ENCODE results near the gene CARD6.
"Not testable (repeated sequence)": the region's sequence is repeated elsewhere in the genome, so short reads cannot be mapped to it uniquely, and the experiment has no call there.

The CARD6 gene

DNA sequence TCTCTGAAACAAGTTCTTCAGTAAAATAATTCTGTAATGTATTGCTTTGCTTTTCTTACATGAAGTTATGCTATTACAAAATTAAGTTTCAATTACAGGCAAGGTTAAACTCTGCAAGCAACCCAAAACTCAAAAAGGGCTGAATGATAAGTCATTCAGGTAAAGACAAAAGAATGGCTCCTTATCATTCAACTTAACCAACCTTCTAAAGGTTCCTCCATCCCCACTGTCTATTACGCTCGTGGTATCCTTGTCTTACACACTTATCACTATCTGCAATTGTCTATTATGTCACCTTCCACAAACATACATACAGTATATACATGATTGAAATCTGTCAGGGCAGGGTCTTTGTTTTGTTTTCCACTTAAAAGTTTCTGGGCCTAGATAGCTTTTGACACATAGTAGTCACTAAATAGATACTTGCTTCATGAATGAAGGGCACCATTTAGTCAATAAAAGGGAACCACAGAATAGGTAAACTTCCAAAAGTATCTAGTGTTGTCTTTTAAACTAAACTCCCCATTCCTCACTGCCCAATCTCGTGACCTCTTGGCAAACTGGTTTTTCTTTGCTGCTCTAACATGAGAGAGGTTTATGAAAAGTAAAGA lies 13.0 kb upstream of the CARD6 start:
- DNase-seq (ENCODE audit: low read depth) = no peak

DNA sequence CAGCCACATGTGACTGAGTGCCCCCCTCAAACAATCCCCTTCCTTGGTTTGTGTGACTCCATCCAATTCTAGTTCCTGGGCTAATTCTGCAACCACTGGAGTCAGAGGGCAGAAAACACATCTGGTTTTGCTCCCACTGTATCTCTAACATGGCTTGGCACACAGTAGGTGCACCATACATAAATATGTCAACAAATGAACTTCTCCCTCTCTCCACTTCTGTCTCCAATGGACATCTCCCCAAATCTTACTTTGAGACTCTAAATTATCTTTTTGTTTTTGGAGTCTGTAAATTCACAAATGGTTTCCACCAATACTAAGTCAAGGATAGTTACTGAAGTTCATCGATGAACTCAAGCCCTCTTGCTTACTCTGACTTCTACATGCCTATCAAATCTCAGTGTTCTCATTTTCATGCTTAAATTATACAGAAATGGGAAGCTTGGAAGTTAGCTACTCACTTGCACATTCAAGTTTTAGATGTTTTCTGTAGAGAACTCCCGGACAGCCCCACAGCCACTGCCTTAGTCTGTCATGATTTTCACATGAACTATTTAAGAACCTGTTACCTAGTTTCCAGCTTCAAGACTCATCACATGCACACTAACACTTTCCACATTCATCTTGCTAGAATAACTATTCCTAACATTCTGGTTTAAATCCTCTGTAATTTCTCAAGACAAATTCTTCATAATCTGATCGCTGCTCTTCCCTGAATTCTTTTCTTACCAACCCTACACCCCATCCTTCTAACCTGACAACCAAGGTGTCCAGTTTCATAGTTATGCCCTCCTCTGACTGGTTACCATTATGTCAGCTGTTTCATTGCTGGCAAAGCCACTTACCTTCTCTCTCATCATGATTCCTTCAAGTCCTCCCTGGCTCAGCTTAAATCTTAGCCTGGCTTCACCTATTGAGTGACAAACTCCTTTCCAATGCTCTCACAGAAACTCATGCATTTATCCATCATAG lies 12.2 kb upstream of the CARD6 start:
- DNase-seq (ENCODE audit: low read depth) = no peak

GRCh38 chr5:40829748-40830533 lies 11.2 kb upstream of the CARD6 start:
- no peak for DNase-seq (ENCODE audit: low read depth)

DNA sequence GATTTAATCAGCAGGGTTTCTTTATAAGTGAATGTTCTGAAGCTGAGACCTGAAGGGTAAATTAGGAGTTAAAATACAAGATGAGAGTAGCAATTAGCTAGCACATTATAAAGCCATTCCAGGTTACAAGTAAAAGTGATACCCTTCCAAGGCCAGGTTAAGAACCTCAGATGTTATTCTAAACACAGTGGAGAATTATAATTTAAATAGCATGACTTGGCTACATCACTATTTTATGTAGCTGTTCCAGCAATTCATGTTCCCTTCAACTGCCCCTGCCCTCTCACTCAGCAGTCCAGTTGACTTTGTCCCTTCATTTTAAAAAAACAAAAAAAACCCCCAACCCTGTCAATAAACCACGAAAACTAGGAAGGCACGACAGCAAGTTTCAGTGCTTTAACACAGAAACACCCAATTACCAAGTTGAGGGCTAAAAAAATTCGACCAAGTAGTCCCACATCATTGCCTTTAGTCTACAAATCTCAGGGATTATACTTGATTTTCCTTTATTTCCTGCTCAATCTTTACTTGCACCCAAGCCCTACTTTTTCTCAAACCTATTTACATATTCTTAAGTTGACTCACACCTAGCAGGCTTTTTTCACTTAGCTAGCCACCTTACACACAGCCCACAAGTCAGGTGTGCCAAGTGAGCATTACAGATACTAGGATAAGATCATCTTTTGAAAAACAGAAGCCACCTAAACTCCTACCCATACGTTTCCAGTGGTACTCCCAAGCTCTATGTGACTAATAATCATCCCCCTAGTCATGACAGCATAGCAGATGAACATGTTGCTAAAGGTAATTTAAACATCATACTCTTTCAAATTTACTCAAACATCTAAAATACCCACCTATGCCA lies 9.6 kb upstream of the CARD6 start:
- no peak for DNase-seq (ENCODE audit: low read depth)

- no peak for DNase-seq (ENCODE audit: low read depth)
Observed at GRCh38 chr5:40832345-40832744, 8.8 kb upstream of the CARD6 start.

DNA sequence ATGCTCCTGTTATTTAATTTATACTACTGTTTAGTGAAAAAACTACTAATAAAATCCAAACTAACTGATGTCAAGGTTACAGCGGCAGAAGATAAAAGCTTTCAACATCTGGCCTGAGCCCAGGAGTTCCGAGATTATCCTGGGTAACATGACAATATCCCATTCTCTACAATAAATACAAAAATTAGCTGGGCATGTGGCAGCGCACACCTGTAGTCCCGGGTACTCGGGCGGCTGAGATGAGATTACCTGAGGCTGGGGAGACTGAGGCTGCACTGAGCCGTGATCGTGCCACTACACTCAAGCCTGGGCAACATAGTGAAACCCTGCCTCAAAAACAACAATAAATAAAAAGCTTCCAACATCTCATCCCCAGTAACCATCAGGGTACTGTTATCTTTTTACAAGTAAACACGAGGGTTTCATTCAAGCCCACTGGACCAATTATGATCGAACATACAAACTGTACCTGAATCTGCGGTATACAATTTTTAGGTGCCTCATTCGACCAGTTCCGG lies 7.4 kb upstream of the CARD6 start:
- DNase-seq (ENCODE audit: low read depth) = no peak

DNA sequence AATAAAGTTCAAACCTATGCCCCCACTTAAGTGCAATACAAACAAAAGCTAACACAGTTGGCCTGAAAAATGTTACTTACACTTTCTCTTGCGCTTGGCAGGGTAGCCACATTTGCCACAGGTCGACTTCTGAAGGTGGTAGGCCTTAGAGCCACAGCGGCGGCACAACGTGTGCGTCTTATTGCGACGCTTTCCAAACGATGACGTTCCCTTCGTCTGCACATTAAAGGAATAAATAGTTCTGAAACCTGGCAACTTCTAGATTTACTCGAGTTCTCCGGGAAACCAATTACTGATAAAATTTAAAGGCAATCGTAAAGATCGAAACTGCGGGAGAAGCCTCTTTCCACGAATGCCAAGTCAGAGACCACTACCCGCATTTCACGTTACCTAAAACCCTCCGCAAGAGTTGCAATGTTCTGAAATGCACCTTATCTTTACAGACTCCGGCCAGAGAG lies 6.7 kb upstream of the CARD6 start:
- no peak for DNase-seq (ENCODE audit: low read depth)

DNA sequence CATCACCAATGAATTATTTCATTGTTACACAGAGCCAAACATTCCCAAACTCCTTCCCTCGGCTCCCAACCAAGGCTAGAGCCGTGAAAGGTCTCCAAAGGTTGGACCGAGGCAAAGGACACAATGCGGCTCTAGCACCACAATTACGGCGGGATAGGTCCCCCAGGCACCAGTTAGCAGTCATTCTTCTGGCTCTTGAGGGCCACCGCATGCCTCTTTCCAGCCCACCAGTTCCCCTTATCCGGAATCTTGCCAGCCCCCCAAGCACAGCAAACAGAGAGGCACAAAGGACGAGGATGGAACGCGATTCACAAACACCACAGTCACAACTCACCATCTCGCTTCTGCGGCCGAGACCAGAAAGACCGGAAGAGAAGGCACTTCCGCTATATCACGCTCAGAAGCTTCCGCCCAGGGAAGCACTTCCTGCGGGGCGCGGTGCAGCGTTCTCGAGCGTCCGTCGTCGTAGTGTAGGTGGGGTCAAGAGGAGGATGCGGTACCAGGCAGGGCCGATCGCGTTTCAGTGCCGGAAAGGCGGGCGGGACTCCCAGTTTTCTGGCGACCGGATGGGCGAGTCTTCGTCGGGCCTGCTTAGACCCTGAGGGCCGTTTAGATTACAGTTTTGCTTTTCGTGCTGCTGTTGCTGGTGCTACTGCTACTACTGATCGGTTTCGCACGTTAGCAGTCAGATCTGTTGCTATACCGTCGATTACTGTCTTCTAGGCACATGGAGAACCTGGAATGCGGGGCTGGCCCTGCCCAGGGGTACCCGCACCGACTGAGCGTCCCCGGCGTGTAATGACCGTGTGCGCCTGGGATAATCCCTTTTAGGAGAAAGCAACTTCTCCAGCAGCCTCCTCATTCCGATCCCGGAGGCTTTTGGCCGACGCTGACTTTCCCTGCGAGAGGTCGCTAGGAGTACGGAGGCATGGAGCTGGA lies 6.0 kb upstream of the CARD6 start, which contains the start of gene RPL37:
Gene RPL37, minus strand, starts transcription at position 374 of the 939 bp plus-strand sequence. Its CDS starts 37 bp downstream, at position 337.
- peak; percentile 90 for DNase-seq (ENCODE audit: low read depth)

DNA sequence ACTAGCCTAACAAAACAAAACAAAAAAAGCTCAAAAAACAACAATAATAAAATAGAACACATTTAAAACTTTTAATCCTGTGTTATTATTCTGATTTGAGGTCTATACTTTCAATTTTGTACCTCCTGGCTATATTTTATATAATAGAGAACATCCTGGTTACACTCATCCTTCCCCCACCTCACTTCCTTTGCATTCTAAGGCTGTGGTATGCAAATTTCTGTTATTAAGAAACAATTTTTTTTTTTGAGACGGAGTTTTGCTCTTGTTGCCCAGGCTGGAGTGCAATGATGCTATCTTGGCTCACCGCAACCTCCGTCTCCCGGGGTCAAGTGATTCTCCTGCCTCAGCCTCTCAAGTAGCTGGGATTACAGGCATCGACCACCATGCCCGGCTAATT lies 3.1 kb upstream of the CARD6 start:
- DNase-seq (ENCODE audit: low read depth) = no peak

DNA sequence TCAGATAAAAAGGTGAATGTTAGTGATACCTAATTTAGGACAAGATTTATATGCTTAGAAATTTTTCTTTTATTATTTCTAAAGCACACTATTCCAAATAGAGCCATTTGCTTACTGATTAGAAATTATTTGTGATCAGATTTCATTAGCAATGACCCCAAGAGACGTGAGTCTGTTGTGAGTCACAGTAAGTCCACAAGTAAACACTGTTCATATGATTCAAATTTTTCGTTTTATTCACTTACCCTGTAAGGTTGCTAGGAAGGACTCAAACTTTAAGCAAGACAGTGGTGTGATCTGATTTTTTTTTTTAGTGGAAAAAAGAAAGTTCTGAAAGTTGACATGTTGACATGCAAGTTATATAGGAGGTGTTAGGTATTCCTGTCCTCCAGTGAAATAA lies 1.2 kb downstream of the CARD6 start:
- DNase-seq (ENCODE audit: low read depth) = no peak

DNA sequence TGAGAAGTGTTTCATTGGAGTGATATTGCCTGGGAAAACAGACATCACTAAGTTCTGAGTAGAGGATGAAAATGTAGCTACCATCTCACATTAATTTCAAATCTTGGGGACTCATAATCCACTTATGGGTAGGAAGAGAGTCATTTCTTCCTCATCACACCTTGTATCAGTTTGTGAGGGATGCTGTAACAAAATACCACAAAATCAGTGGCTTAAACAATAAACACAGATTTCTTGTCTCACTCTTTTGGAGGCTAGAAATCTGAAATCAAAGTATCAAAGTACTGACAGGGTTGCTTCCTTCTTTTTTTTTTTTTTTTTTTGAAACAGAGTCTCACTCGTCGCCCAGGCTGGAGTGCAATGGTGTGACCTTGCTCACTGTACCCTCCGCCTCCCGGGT lies 3.4 kb downstream of the CARD6 start:
- no peak for DNase-seq (ENCODE audit: low read depth)

- DNase-seq (ENCODE audit: low read depth) = no peak
Observed at GRCh38 chr5:40846371-40846770, 5.2 kb downstream of the CARD6 start.

- DNase-seq (ENCODE audit: low read depth) = no peak
Observed at GRCh38 chr5:40847525-40847924, 6.4 kb downstream of the CARD6 start.

- DNase-seq (ENCODE audit: low read depth) = no peak
Observed at GRCh38 chr5:40853632-40854192, 12.5 kb downstream of the CARD6 start.

GRCh38 chr5:40860711-40861110 lies 19.5 kb downstream of the CARD6 start:
- no peak for DNase-seq (ENCODE audit: low read depth)

DNA sequence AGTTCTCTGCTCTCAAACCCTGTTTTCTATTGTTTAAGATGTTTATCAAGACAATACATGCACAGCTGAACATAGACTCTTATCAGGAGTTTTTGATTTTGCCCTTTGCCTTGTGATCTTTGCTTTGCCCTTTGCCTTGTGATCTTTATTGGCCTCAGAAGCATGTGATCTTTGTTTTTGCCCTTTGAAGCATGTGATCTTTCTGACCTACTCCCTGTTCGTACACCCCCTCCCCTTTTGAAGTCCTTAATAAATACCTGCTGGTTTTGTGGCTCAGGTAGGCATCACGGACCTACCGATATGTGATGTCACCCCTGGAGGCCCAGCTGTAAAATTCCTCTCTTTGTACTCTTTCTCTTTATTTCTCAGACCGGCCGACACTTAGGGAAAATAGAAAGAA lies 23.8 kb downstream of the CARD6 start:
- DNase-seq (ENCODE audit: low read depth) = not testable (repeated sequence)

GRCh38 chr5:40866844-40867243 lies 25.7 kb downstream of the CARD6 start:
- no peak for DNase-seq (ENCODE audit: low read depth)

DNA sequence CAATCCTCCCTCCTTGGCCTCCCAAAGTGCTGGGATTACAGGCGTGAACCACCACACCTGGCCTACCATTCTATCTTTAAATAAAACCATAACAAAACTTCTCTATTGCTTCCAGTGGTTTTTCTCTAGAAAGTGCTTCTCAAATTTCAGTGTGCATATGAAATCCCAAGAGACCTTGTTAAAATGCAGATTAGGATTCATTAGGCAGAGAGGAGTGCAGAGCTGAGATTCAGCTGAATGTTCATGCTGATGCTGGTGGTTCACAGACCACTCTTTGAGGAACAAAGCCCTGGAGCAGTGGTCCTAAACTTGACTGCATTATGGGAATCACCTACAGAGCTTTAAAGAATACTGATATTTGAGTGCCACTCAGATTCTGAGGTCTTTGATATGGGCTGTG lies 28.2 kb downstream of the CARD6 start:
- DNase-seq (ENCODE audit: low read depth) = no peak

DNA sequence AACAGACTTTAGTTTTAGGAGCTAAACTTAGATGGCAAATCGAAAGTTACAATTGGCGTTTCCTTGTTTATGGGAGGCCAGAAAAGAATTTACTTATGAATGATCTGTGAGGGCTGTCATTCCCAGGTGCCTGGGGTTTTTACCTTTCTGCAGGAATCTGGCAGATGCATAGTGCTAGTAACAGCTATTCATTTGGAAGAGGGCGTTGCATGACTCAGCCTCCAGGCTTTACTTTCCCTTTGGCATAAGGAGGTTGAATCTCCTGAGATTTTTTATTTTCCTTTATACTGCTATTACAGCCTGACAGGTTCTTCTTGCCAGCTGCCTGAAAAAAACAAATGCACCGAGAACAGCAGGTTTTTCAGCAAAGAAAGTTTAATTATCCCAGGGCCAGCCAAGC lies 30.0 kb downstream of the CARD6 start:
- no peak for DNase-seq (ENCODE audit: low read depth)

DNA sequence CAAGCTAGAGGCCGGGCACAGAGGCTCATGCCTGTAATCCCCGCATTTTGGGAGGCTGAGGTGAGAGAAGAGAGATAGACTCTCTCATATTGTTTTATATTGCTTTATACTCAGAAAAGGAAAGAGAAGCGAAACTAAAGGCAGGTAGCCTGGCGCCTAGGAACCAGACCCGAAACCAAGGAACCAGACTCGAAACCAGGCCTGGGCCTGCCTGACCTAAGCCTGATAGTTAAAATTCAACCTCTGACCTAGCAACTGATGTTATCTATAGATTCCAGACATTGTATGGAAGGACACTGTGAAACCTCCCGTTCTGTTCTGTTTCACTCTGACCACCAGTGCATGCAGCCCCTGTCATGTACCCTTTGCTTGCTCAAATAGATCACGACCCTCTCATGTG lies 31.1 kb downstream of the CARD6 start:
- DNase-seq (ENCODE audit: low read depth) = not testable (repeated sequence)
